ENCODE measurements around the gene CHKB. TPM values are rescaled to one million over a fixed set of nuclear protein-coding genes. Genes with fewer than 3 reads are reported as not detected.

The CHKB gene
- total and polyA plus RNA-seq, 2 of the 8 experiments (the other 6 are each of a cell fraction or from before 2014, with no cell fraction given) = 27.9 to 42.2 TPM

DNA sequence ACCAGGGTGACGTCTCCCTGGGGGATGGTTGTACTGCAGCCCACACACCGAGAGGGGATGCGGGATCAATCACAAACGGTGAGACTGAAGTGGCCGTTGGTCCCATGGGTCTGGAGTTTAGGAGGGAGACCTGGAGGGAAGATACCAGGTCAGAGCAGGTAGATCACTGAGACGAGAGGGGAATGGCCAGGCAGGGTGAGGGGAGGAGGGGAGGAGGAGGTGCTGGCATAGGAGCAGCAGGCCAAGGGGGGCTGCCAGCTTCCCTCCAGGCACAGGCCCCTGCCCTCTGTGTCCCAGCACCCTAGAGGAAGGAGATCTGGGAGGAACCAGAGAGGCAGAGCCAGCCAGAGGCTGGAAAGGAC, 25.0 kb upstream of the CHKB start:
- H3K79me1 ChIP-seq (ENCODE audit: low read depth, low read length) = no peaks in the 10 kb centered on the region
- peaks cover 2% of the 10 kb centered on the region; the same call in 1 of the 2 replicates for H3K23me2 ChIP-seq (ENCODE audit: low read depth, low read length)
- H3K14ac ChIP-seq (ENCODE audit: insufficient read length) = no peak overlapping the region
- no peak overlapping the region for H2BK12ac ChIP-seq (ENCODE audit: low read depth, low read length)
- H4K8ac ChIP-seq (ENCODE audit: extremely low read depth, insufficient read depth, low read length) = peak overlapping the region; percentile 25; the same call in 1 of the 2 replicates
- ChIA-PET POLR2A (ENCODE audit: partially characterized antibody) (no interaction called here), CTCF (ENCODE audit: partially characterized antibody) (interaction anchor here (0.7 to 5.4 kb wide), 5 partner anchors 14 to 118 kb away, joined by 3 to 39 read pairs (median 11); partner anchors contain the start of gene CPT1B)
- H3K56ac ChIP-seq (replicated peaks; ENCODE audit: insufficient read length, low read depth, low read length) = no peak overlapping the region
- peaks cover 0 to 3% (median 0%) of the 10 kb centered on the region in 4 experiments; a peak in 1 of 8 replicates for H3K36me3 ChIP-seq (ENCODE audit: control insufficient read depth in 2 of 4, insufficient read depth in 4 of 4, low read length in 3 of 4)
- no peak for FAIRE-seq
- no peak overlapping the region for H3K4me3 ChIP-seq (ENCODE audit: extremely low read depth in 1 of 4, insufficient read depth in 2 of 4, low read depth in 3 of 4, low read length in 4 of 4)
- H3K23ac ChIP-seq (ENCODE audit: insufficient read length) = no peak overlapping the region
- H2BK5ac ChIP-seq (ENCODE audit: low read depth, low read length) = no peak overlapping the region
- no peak overlapping the region for H2BK15ac ChIP-seq (ENCODE audit: low read length)
- H3K4me1 ChIP-seq (replicated peaks in 1 of 4; ENCODE audit: control insufficient read depth in 3 of 4, insufficient read depth in 4 of 4, low read length in 3 of 4) = peaks cover 0 to 11% (median 1%) of the 10 kb centered on the region in 4 experiments; a peak in 4 of 7 replicates
- H4K5ac ChIP-seq (ENCODE audit: insufficient read length, low read depth, low read length) = no peak overlapping the region
- H2BK20ac ChIP-seq (ENCODE audit: low read length) = no peak overlapping the region
- H3K4me2 ChIP-seq (ENCODE audit: insufficient read depth in 1 of 2, low read depth in 2 of 2, low read length in 2 of 2) = no peak overlapping the region
- DNase-seq (ENCODE audit: low read depth in 1 of 2, low spot score in 2 of 2) = no peak
- 67% methylated on average over 6 of the region's 6 CpGs; no CpG with 5 or more reads in 1 of the 2 experiments for WGBS, 2 experiments (ENCODE audit: extremely low coverage in 1 of 2, insufficient coverage in 1 of 2, insufficient read length in 1 of 2, insufficient replicate concordance in 2 of 2, low coverage in 1 of 2, low lambda C conversion rate in 2 of 2, missing lambda C conversion rate in 1 of 2)
- no peaks in the 10 kb centered on the region for H3K9me3 ChIP-seq (ENCODE audit: insufficient read depth in 2 of 2, low read depth in 1 of 2, low read length in 1 of 2)
- no peak overlapping the region for H3K9ac ChIP-seq (replicated peaks in 1 of 4; ENCODE audit: extremely low read depth in 1 of 4, low read depth in 3 of 4, low read length in 3 of 4)
- H3K4ac ChIP-seq (replicated peaks; ENCODE audit: insufficient read length, low read depth, low read length) = no peak overlapping the region
- no peaks in the 10 kb centered on the region for H3K79me2 ChIP-seq (ENCODE audit: control insufficient read depth in 1 of 2, insufficient read depth in 2 of 2, low read length in 2 of 2)
- H4K91ac ChIP-seq (replicated peaks; ENCODE audit: insufficient read length, low read length) = no peak overlapping the region
- H2AK5ac ChIP-seq (ENCODE audit: low read depth, low read length) = no peak overlapping the region
- no peak overlapping the region for H2AFZ ChIP-seq (ENCODE audit: low read length)
- no peak overlapping the region for H2BK120ac ChIP-seq (replicated peaks; ENCODE audit: low read depth, low read length)
- peaks cover 0 to 10% of the 10 kb centered on the region in 2 experiments for H4K20me1 ChIP-seq (replicated peaks in 1 of 2; ENCODE audit: control insufficient read depth in 1 of 2, insufficient read depth in 2 of 2, low read length in 2 of 2)
- H3K27me3 ChIP-seq (replicated peaks in 1 of 4; ENCODE audit: control insufficient read depth in 3 of 4, extremely low read depth in 1 of 4, insufficient read depth in 3 of 4, low read length in 3 of 4) = peaks cover 26 to 41% (median 35%) of the 10 kb centered on the region in 4 experiments; a peak in 6 of 7 replicates
- H3K18ac ChIP-seq (ENCODE audit: extremely low read depth, low read length) = no peak overlapping the region
- H3K27ac ChIP-seq (ENCODE audit: low read depth, low read length) = no peak overlapping the region
- TF ChIP-seq SIN3A (conservative IDR thresholded peaks at IDR 0.05 in 1 of 2, IDR thresholded peaks at IDR 0.05 in 1 of 2; ENCODE audit: low read depth in 1 of 2, low read length in 2 of 2) (no peak), NANOG (IDR thresholded peaks at IDR 0.05; ENCODE audit: insufficient read depth, low read depth, low read length, poor library complexity, severe bottlenecking) (no peak), CREB1 (IDR thresholded peaks at IDR 0.05) (no peak), KDM5A (IDR thresholded peaks at IDR 0.05; ENCODE audit: low read length) (no peak), PHF8 (conservative IDR thresholded peaks at IDR 0.05; ENCODE audit: low read depth, low read length) (no peak), JUN (IDR thresholded peaks at IDR 0.05; ENCODE audit: low read depth, low read length) (no peak), YY1 (IDR thresholded peaks at IDR 0.05; ENCODE audit: low read depth, low read length) (no peak), SP2 (IDR thresholded peaks at IDR 0.05; ENCODE audit: low read length) (no peak), EZH2 (IDR thresholded peaks at IDR 0.05; ENCODE audit: low read depth, low read length, severe bottlenecking) (no peak)
- TF ChIP-seq, protein P1, sequence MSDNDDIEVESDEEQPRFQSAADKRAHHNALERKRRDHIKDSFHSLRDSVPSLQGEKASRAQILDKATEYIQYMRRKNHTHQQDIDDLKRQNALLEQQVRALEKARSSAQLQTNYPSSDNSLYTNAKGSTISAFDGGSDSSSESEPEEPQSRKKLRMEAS (IDR thresholded peaks at IDR 0.05) = no peak
- TF ChIP-seq, protein P2, sequence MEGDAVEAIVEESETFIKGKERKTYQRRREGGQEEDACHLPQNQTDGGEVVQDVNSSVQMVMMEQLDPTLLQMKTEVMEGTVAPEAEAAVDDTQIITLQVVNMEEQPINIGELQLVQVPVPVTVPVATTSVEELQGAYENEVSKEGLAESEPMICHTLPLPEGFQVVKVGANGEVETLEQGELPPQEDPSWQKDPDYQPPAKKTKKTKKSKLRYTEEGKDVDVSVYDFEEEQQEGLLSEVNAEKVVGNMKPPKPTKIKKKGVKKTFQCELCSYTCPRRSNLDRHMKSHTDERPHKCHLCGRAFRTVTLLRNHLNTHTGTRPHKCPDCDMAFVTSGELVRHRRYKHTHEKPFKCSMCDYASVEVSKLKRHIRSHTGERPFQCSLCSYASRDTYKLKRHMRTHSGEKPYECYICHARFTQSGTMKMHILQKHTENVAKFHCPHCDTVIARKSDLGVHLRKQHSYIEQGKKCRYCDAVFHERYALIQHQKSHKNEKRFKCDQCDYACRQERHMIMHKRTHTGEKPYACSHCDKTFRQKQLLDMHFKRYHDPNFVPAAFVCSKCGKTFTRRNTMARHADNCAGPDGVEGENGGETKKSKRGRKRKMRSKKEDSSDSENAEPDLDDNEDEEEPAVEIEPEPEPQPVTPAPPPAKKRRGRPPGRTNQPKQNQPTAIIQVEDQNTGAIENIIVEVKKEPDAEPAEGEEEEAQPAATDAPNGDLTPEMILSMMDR (IDR thresholded peaks at IDR 0.05; ENCODE audit: control extremely low read depth in 1 of 3, insufficient read depth in 1 of 3, low read depth in 1 of 3, low read length in 3 of 3) = no peak
